ENCODE results near the gene TSC1.

TSC1 gene

DNA sequence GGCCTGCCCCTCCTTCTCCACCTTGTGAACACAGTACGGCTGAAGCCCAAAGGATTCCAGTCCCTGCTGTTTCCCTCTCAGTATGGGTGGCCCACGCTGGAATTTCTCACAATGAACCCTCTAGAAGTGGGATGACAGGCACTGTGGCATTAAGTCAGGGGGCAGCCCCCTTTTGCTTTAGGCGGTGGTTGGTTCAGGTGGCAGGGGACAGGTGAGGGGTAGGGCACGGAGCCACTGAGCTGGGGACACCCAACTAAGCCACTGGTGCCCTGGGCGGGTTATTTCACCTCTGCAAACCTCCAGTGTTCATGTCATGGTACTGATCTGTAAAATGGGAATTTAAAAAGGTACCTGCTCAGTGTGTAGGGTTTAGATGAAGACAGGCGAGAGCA is 58.1 kb downstream of the TSC1 start:
- no peak for DNase-seq

DNA sequence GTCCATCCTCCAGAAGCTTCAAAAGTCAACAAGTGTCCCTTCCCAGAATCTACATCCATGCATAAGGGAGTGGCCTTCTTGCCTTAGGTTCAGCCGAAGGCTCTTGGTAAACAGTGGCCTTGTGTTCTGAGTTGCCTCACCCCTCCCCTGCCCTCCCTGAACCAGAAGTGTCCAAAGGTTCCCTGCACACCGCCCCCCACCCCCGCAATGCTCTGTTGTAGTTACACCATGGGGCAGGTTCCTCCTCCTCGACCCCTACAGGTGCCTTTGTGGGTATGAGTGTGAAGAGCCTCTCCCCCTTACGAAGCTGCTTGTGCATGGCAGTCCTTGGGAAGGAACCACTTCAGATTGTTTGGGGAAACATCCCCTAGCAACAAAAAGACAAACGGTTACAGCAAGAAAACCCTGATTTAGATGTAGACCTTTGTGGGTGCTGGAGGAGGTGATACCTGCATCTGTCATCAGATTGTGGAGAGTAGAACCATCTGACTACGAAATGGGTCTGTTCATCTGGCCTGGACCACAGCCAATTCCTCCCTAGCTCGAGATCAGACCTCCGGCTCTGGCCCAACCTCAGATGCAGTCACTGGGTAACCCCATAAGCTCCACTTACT is 58.6 kb downstream of the TSC1 start:
- no peak for DNase-seq

DNA sequence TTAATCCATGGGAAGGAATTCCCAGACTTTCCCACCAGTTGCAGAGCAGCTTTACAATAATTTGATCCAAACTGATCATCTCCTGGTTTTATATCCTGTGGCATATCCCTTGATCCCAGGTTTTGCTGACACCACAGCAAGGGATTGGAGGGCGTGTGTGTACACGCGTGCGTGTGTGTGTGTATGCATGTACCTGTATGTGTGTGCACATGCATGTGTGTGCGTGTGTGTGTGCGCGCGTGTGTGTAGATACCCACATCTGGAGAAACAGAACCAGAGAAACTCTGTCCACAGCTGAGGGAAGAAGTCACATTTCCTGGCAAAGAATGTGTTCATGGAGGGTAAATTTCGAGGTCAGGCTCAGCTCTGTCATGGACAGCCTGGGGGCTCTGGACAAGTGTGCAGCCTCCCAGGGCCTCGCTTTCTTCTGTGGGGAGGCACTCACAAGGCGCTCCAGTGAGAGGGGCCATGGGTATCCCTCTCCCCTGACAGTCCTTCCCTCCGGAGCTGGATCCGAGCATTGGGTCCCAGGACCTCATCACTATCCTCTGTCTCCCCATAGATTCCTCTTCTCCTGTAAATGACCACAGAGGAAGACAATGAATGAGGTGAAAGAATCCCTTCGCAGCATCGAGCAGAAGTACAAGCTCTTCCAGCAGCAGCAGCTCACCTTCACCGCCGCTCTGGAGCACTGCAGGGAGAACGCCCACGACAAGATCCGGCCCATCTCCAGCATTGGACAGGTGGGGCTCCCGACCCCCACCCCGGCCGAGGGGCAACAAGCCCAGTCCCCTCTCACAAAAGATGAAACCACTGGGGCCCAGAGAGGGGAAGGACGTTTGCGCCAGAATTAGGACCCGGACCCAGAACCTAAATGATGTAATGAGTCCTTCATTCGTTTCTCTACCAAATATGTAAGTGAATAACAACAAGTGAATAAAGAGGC is 60.8 kb downstream of the TSC1 start:
- DNase-seq: no peak

DNA sequence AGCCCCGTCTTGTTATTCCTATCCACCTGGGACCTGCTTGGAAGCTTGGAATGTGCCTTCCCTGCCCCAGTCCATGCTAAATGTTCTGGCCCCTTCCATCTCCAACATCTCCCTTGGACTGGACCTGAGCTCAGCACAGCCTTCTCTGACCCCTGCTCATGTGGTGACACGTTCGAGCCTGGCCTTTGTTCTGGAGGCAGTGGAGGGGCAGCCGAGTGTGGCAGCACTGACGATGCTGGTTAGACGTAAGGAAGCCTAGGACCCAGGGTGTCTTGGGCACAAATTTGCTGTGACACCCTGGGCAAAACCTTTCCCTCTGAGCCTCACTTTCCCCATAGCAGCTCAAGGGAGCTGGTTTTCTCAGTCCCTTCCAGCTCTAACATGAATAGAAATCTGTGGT is 61.8 kb downstream of the TSC1 start:
- no peak for DNase-seq

DNA sequence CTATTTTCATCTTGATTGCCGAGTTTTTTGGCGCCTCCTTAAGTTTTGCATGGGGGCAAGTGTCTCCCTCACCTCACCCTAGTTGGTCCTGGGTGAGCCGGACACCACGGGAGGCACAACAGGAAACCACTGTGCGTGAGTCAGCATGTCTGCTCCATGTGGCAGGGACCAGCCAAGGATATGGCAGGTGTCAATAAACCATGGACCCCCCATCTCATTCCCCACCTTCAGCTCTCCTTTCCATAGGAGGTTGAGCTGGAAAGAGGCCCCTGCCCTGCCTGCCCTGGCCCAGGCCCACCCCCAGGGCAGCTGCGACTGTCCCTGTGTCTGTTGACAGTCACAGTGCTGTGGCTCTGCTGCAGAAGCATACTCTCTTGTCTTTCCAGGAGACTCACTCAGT is 62.6 kb downstream of the TSC1 start:
- no peak for DNase-seq

DNA sequence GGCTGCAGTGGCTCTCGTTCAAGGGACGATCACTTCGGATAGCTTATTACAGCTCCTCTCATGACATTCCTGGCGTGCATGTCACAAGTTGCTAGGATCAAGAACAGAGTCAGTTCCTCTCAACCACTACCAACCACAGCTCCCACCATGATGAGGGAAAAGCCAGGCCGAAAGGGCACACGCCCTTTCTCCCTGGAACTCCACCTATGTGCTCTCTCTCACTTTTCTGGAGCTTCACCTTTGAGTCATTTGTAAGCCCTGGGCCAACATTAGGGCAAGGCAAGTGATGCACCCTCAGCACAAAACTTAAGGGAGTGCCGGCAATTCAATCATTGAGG is 64.1 kb downstream of the TSC1 start:
- no peak for DNase-seq

DNA sequence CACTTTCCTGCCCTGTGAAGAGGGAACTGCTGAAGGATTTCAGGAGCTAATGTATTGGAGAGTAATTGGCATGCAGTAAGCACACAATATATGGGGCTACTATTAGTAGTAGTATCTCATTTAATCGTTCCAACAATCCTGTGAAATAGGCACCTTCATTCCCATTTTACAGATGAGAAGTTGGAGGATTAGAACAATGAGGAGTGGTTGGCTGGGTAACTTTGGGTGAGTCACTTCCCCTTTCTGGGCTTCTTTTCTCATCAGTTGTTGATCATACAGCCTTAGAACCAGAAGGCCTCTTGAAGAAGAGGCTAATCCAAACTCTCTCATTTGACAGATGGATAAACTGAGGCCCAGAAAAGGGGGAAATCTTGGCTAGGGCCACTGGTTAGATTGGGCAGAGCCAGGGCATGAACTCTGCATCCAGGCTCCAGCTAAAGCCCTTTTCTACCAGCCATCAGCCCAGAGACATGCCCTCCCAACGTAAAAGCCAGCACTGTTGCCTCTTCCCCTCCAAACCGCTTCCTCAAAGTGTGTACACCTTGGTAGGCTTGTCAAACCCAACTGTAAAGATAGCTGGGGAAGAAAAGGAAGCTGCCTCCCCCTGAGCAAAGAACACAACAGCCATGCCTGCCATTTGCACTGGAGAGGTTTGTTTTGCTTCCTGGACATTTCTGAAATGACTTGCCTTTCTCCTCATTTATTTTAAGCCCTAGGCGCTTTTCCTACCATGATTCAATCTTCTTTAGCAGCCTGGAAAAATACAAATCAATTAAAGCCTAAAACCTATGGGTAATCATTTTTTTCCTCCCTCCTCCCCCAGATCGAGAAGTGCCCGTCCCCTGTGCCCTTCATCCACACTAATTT is 64.7 kb downstream of the TSC1 start:
- peak; percentile 12 for DNase-seq

DNA sequence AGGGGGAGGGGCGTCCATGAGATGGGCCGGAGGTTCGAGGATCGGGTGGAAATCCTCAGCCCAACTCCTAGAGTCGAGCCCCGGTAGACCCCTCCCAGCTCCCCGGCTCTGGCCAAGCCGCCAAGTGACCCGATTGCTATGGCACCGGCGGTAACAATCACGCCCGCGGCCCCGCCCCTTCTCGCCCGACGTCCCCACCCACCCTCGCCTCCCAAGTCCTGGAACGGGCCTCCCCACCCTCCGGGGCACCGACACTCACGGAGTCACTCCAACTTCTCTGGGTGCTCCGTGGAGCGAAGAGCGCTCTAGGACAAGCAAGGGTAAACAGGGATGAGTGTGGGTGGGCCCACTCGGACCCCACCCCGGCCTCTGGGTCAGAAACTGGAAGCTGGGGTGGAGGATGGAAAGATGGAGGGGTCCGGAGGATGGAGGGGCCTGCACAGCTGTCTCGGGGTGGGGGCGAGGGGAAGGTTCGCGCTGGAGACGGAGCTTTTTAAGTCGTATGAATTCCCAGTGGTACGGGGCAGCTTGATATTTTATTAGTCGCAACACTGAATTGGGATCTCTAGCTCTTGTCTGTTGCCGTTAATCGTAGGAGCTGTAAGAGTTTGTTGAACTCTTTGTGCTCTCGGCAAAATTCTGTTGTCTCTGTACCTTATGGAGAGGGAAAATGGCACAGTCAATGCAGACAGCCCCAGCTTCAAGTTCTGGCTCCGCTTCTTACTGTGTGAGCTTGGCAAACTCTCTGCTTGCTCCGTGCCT is 65.5 kb downstream of the TSC1 start, which contains the start of gene SPACA9:
Gene SPACA9 (plus strand): TSS at position 204 of the 762 bp plus-strand sequence. CDS start 5,050 bp downstream, outside the sequence.
- peak; percentile 47 for DNase-seq

DNA sequence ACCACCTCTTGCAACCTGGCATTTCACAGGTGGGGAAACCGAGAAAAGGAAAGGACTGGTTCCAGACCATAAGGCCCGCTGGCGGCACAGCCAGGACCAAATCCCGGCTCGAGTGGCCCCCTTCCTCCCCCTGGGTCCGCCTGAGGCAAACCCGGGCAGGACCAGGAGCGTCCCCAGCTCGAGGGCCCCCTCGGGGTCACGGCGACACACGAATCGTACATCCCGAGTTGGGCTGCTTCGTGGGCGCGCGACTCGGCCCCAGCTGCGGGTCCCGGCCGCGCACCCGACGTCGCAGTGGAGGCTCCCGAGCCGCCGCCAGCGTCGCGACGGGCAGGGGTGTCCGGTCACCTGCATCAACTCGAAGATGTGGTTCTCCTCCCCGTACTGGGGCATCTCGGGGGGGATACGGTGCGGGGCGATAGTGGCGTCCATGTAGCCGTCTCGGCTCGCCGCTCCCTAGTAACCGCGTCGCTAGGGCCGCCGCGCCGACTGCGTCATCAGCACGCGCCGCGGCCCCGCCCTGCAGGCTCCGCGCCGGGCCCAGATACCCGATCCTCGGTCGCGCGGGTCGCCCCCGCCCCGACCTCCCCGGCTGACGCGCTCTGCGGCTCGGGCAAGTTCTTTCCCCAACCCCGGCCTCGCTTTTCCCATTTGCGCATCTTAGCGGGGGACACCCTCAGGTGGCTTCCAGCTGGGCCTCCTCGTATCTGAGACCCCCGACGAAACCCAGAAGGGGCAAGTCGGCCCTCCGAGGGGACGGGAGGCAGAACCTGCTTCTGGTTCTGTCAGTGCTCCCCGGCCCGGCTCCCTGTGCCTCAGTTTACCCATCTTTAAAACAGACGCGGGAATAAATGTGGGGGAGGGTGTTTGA is 66.4 kb downstream of the TSC1 start, which contains the start of gene AK8:
Gene AK8 (minus strand): TSS at position 461 of the 871 bp plus-strand sequence. CDS start 29 bp downstream, at position 432.
- DNase-seq: peak; percentile 81

DNA sequence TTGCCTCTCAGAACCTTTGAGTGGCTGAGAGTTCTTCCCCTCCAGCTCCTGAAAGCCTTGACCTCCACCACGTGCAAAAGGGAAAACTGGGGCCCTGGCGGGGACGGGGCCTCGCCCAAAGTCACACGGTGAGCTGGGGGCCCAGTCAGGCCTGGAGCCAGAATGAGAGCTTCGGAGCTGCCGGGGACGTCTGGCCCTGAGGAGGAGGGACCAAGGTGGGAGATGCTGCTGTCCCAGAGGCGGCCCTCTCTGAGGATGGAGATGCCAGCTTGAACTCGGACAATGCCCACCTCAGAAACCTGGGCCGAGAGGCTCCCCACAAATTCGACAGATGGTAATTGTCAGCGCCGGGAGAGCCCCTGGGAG is 67.0 kb downstream of the TSC1 start:
- no peak for DNase-seq

DNA sequence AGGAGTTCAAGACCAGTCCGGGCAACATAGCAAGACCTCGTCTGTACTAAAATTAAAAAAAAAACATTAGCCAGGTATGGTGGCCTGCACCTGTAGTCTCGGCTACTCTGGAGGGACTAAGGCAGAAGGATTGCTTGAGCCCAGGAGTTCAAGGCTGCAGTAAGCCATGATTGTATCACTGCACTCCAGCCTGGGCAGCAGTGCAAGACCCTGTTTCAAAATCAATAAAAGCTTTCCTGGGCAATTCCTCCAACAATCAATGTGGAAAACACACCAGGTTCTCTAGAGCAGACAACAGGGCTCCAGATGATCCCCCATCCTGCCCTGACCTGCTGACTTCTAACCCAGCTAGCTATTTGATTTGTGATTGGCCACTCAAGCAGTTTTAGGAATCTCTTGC is 67.6 kb downstream of the TSC1 start:
- no peak for DNase-seq

DNA sequence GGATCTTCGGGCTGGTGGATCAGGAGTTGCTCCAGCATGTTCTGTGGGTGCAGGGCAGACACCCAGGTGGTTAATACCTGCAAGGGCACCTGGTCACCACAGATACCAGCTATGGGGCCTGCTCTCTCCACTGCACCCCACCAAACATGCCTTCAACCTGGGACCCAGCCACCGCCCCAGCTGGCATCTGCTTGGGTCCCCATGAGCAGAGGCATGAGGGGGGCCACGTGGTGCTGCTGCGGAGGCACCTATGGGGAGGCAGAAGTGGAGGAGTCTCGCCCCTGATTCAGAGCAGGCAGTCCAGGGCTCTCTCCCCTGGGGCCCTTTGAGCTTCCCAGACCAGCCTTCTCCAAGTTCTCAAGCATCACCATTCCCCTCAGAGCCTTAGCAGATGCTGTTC is 69.3 kb downstream of the TSC1 start:
- no peak for DNase-seq

DNA sequence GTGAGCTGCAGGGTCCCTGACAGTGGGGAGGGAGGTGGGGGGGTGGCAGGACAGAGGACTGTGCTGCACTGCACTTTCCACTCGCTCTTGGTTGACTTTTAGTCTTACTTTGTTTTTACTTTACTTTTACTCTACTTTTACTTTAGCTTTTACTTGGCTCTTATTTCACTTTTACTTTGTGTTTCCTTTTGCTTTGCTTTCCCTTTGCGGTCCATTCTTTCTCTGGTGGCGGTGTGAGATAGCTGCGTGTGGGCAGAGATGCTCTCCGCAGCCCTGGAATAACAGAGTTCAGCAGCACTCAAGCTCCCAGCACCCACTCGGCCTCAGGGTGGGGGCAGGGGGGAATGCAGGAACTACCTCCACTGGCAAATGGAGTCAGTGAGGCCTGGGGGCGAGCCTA is 71.0 kb downstream of the TSC1 start:
- DNase-seq: peak; percentile 36

DNA sequence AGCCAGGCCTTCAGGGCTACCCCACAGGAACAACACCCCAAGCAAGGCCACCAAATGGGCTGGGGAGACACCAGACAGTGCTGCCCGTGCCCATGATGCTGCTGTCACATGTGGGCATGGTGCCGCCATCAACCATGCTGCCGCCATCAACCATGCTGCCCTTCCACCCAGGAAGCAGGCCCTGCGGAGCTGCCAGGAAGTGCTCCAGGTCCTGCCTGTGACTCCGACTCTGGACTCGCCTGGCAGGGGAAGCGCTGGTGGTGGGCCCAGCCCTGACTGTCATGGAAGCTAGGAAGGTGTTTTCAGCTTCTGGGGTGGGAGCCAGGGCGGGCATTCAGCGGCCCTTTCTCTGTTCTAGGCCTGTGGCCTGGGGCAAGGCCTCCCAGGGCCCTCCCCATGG is 75.2 kb downstream of the TSC1 start:
- DNase-seq: no peak

DNA sequence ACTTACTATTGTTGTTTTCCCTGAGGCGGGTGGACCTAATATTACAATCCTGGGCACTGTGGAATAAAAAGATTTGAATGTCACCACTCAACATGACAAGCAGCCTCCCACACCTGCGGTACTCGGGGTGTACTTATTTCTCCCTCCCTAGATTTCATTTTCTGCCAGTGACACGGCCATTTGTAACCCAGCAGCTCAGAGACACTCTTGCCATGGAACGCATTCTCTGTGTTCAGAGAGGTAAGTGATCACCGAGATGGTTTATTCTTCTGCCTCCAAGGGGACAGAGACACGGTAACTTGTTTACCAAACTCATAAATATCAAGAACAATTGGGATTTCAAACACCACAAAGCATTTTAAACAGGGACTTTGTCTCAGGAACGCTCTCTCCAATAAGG is 77.5 kb downstream of the TSC1 start:
- no peak for DNase-seq

DNA sequence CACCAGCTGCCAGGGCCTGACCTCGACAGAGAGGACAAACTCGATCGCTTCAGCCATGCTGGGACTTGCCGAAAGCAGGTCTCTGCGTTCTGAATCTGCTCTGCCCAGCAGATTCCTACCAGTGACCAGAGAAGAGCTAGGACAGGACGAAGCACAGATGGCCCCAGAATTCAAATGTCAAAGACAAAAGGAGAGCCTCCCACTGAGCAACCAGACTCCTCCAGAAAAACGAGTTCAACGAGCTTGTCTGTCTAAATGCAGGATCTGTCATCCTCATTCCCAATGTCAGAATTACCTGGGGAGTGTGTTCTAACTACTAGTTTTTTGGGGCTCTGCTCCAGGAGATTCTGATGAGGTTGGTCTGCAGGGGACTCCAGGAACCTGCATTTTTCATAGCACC is 79.7 kb downstream of the TSC1 start:
- no peak for DNase-seq

DNA sequence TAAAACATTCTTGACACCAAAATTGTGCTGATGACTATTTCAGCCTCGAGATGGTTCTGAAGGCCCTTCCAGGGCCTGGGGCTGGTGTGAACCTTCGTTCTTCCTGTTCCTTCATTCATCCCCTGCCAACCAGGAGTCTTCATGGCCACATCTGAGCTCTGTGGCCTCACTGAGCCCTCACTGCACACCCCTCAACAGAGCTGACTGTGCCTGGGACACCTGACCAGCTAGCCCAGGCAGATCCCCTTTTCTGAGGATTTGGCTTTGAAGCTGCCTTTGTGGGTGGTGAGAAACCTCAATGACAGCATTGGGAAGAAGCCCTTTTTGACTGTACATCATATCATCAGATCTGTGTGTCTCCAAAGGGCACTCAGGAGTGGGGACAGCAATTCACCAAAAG is 80.1 kb downstream of the TSC1 start:
- DNase-seq: no peak

DNA sequence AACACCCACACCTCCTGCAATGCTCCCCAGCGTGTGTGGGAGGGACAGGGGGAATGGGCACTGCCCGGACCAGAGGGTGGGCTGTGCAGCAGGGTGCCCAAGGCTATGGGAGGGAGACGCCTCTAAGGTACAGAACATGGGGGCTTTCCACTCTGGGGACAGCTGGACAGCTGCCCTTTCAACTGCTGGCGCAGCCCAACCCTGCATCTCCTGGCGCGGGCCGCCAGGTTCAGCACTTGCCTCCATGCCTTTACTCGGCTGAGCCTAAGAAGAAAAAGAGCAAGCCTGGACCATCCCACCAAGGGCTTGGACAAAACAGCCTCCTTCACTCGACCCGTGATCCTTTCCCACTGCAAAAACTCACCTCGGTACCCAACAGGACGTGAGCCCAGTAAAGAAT is 81.3 kb downstream of the TSC1 start:
- DNase-seq: no peak

DNA sequence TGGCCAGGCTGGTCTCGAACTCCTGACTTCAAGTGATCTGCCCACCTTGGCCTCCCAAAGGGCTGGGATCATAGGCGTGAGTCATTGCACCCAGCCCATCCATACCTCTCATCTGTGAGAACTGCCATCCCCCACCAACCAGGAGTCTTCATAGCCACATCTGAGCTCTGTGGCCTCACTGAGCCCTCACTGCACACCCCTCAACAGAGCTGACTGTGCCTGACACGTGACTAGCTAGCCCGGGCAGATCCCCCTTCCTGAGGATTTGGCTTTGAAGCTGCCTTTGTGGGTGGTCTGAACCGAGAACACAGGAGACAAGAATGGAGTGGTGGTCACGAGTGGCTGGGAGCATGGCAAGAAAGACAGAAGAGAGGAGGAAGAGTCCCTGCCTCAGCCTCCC is 81.9 kb downstream of the TSC1 start:
- no peak for DNase-seq

DNA sequence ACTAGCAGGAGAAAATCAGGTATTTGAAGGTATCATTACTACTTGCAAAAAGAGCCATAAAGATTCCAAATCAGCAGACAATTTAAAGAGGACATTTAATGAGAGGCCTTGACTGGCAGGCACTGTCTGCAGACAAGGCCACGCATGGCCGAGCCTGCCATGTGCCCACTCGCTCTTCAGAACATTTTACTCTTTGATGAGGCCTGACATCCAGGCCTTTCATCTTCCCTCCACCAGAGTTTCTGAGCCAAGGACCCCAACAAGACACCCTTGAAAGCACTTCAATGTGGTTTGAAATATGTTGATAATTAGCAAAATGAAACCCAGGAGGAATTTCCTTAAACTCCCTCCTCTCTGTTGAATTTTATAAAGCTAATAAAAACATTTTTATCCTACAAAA is 82.8 kb downstream of the TSC1 start:
- DNase-seq: no peak

DNA sequence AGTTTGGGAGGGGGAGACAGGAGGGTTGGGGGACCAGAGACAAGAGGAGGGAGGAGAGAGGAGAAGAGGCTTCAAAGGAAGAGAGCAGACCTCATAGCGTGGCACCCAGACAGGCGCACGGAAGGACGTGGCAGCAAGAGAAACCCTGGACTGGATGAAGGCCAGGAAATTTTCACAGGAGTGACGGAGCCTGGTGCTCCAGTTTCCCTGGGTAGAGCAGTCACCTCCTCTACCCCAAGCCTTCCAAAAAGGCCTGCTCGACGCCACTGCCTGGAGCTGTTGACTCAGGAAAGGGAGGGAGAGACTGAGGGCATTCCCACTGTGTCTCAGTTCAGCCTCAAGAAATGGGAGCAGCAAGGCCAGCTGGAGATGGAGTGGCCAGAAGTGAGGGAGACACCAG is 85.7 kb downstream of the TSC1 start:
- no peak for DNase-seq
